HepG2 (cell line): ENCODE data around the gene INHA. TPM values are rescaled to one million over a fixed set of nuclear protein-coding genes. Genes with fewer than 3 reads are reported as not detected.

Source experiments
- BRCA1 ChIP-seq: sonication (generic); formaldehyde crosslinking; IDR thresholded peaks from 2 replicates; pipeline ENCODE4 v1.4.0; 2020; ENCODE audit warnings: missing genetic modification reagents
- EED ChIP-seq: sonication (generic); formaldehyde crosslinking; IDR thresholded peaks from 2 replicates; pipeline ENCODE4 v1.5.0; 2020; ENCODE audit warnings: mild to moderate bottlenecking, missing genetic modification reagents
- ETS1 ChIP-seq: sonication (generic); formaldehyde crosslinking; IDR thresholded peaks from 2 replicates; pipeline ENCODE4 v1.4.0; 2020; ENCODE audit warnings: missing genetic modification reagents
- NAIF1 ChIP-seq: sonication (generic); formaldehyde crosslinking; IDR thresholded peaks from 2 replicates; pipeline ENCODE4 v1.5.0; 2020; ENCODE audit warnings: mild to moderate bottlenecking, missing genetic modification reagents, borderline replicate concordance
- NR2F6 ChIP-seq, 2 experiments: IDR thresholded peaks; 2 replicates each; pipeline ENCODE4 v1.6.1; 2016; ENCODE audit warnings: antibody characterized with exemption in 1 of 2, mild to moderate bottlenecking in 1 of 2
- TBX2 ChIP-seq: sonication (generic); formaldehyde crosslinking; IDR thresholded peaks from 2 replicates; pipeline ENCODE4 v1.5.0; 2020; ENCODE audit warnings: missing genetic modification reagents, mild to moderate bottlenecking, borderline replicate concordance
- TRAFD1 ChIP-seq: sonication (generic); formaldehyde crosslinking; IDR thresholded peaks from 2 replicates; pipeline ENCODE4 v1.5.1; 2020; ENCODE audit warnings: missing genetic modification reagents, mild to moderate bottlenecking, borderline replicate concordance
- ZBTB40 ChIP-seq, 2 experiments: fragments of 450-650 bp in 1 of 2; sonication (generic) in 1 of 2; formaldehyde crosslinking in 1 of 2; IDR thresholded peaks; 2 replicates each; pipeline versions ENCODE4 v1.6.1 to v1.8.0; 2016 to 2022; ENCODE audit warnings: antibody characterized with exemption in 1 of 2, mild to moderate bottlenecking in 1 of 2, missing genetic modification reagents in 1 of 2
- ZFP41 ChIP-seq: sonication (generic); formaldehyde crosslinking; IDR thresholded peaks from 2 replicates; pipeline ENCODE4 v1.4.0; 2020; ENCODE audit warnings: mild to moderate bottlenecking, missing genetic modification reagents, borderline replicate concordance
- ZNF18 ChIP-seq: sonication (generic); formaldehyde crosslinking; IDR thresholded peaks from 2 replicates; pipeline ENCODE4 v1.8.0; 2022; ENCODE audit warnings: mild to moderate bottlenecking, missing genetic modification reagents; ENCODE audit not compliant: insufficient replicate concordance
- ZNF414 ChIP-seq: sonication (generic); formaldehyde crosslinking; IDR thresholded peaks from 2 replicates; pipeline ENCODE4 v1.5.0; 2020; ENCODE audit warnings: missing genetic modification reagents
- ZNF761 ChIP-seq: sonication (generic); formaldehyde crosslinking; conservative IDR thresholded peaks from 2 replicates; pipeline ENCODE4 v1.4.0; 2020; ENCODE audit warnings: mild to moderate bottlenecking, missing genetic modification reagents
- polyA plus RNA-seq, 8 experiments: library from polyadenylated mRNA; depleted of rRNA in 3 of 8; stranded (reverse) in 7 of 8; unstranded in 1 of 8; fragments of >200 nt; fragmentation: Illumina TruSeq in 4 of 8; extraction: Trizol in 4 of 8; gene quantifications; 2 replicates each; pipeline versions ENCODE4 v1.2.1 to v1.2.3, GENCODE V29; 2011 to 2016; ENCODE audit warnings: low read depth in 4 of 8, missing spikeins in 1 of 8, mixed read lengths in 1 of 8; ENCODE audit not compliant: insufficient read depth in 1 of 8
- total RNA-seq, 5 experiments: library from RNA; depleted of rRNA; stranded (reverse); fragments of >200 nt; fragmentation: Illumina TruSeq; extraction: Trizol; gene quantifications; 2 replicates each; pipeline ENCODE4 v1.2.3, GENCODE V29; 2016; ENCODE audit warnings: low read depth in 1 of 5

The INHA gene
- total and polyA plus RNA-seq, 2 of the 13 experiments (the other 11 are each of a cell fraction or from before 2014, with no cell fraction given), result 4.1 to 15.2 TPM

GRCh38 chr2:219541611-219542180 is 30.4 kb upstream of the INHA start (continued):
- TF ChIP-seq ZBTB40 (IDR thresholded peaks at IDR 0.05), result no peak
- peak; percentile 86; the same call in 1 of the 2 replicates for TF ChIP-seq ZBTB40 (CRISPR knock-in tag; IDR thresholded peaks at IDR 0.05)
- TF ChIP-seq EED (CRISPR knock-in tag), result peak; percentile 98
- no peak for TF ChIP-seq NAIF1 (CRISPR knock-in tag)
- TF ChIP-seq NR2F6 (IDR thresholded peaks at IDR 0.05), result no peak
- peak; percentile 73; the same call in 1 of the 2 replicates for TF ChIP-seq NR2F6 (CRISPR knock-in tag; IDR thresholded peaks at IDR 0.05)
- peak; percentile 92; the same call in 1 of the 2 replicates for TF ChIP-seq ZNF761 (CRISPR knock-in tag)
- TF ChIP-seq ZNF18 (CRISPR knock-in tag), result peak; percentile 37
- TF ChIP-seq TBX2 (CRISPR knock-in tag), result peak; percentile 91
- TF ChIP-seq ZFP41 (CRISPR knock-in tag), result 0 out of 2 replicates have a peak, but pooled peaks have one; percentile 62
- peak; percentile 79; the same call in 1 of the 2 replicates for TF ChIP-seq TRAFD1 (CRISPR knock-in tag)
- 0 out of 2 replicates have a peak, but pooled peaks have one; percentile 63 for TF ChIP-seq BRCA1 (CRISPR knock-in tag)
- TF ChIP-seq ZNF414 (CRISPR knock-in tag), result peak; percentile 83; the same call in 1 of the 2 replicates
- TF ChIP-seq ETS1 (CRISPR knock-in tag), result no peak
